ENCODE data around the gene SMIM8. TPM values are rescaled to one million over a fixed set of nuclear protein-coding genes. Genes with fewer than 3 reads are reported as not detected.
"Not testable (repeated sequence)": the region's sequence is repeated elsewhere in the genome, so short reads cannot be mapped to it uniquely, and the experiment has no call there.

Gene SMIM8, protein sequence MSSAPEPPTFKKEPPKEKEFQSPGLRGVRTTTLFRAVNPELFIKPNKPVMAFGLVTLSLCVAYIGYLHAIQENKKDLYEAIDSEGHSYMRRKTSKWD
- 6.4 and 8.0 TPM in 2 replicates for total RNA-seq (2014; rRNA removed; shearing (Covaris generic))
- 8.7 and 10.9 TPM in 2 replicates for polyA plus RNA-seq (2014; cell fraction: nucleus; rRNA removed)

DNA sequence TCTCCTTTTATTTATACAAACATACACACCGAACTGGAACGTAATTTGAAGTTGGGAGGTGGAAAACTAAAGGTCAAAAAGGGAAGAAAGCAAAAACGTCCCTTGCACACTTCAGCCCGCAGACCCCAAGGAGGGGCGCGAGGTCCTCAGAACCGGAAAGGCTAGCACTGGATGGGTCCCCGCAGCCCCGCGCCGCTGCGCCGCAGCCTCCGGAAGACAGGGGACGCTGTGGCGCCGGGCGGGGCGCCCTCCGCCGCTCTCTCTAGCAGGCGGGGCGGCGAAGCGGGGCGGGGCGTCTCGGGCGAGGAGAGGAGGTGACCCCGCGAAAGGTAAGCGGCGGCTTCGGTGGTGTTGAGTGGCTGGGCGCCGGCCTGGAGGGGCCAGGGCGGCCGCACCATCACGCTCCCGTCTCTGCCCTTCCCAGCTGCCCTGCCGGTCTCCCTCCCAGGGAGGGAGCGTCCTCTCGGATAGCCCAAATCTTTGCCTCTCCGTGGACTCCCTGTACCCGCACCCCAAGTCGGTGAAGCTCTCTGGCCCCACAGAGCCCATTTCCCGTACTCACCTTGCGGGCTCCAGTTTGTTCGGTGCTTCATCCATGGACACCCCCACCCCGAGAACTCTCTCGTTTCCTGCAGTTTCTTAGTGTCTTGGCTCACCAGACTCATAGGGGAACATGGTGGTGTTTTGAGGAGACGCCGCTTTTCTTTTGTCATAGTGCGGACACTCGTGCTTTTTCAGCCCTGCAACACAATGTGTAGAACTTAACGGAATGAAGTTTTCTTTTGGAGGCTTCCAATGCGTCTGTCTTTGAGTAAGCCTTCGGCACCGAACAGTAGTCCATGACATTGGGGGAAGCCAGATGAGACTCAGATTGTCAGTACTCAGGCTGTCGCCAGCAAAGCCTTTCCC is at the start of gene SMIM8:
SMIM8 (plus strand) TSS at position 285 of the 909 bp plus-strand sequence. CDS start 14,444 bp downstream, outside the sequence.
- DNase-seq (ENCODE audit: extremely low read depth, low read depth): peak; percentile 65

DNA sequence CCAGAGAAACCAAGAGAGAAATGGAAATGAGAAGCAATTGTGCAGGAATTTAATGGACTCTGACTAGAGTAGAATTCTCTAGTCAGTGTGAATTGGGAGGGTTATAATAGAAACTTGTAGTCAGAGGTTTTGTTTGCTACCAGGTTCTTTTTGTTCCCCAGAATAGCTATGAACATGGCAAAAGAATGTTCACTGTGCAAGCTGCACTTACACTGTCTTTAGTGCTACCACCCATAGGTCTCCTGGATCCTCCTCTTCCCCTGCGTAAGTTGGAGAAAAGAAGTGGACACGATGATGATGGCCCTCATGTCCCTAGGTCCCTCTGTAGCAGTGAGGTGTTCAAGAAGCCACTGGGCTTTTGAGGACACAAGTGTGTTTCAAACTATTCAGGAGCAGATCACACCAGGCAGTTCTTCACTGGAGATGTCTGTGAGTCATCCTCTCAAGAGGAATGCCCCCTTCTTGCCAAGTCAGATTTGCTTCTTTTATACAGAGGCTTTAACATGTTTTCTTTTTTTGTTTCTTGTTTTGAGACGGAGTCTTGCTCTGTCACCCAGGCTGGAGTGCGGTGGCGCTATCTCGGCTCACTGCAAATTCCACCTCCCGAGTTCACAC is 47.6 kb upstream of the SMIM8 start:
- DNase-seq (ENCODE audit: extremely low read depth, low read depth): no peak

DNA sequence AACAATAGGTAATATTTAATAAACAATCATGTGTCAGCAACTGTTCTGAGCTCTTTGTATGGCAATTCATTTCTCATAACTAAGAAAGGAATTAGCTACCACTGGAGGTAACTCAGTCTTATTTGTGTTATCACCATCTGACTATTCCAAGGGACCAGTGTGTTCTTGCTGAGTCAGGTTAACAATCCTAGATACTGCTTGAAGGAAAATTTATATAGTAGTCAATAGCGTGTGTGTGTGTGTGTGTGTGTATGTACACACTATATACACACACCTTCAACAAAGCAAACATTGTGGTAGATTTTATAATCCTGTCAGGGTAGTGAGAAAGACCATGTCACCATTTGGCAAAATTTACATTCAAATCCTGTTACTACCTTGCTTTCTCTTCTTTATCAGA is 45.8 kb upstream of the SMIM8 start:
- DNase-seq (ENCODE audit: extremely low read depth, low read depth): no peak

DNA sequence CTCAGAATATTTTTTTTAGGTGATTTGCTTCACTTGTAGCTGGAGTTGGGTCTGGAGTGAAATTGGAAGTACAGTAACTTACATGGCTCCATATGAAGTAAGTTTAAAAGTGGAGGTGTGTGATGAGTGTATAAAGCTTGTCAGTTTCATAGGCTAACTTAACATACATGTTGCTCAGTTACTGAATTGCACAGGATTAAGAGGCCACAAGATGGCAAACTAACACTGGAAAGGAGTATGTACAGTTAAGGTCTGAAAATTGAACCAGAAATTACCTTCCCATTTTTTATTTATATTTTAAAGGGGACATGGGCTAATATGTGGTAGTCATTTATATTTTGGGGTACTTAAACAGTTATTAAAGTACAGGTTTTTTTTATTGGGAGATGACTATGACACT is 45.3 kb upstream of the SMIM8 start:
- DNase-seq (ENCODE audit: extremely low read depth, low read depth): peak; percentile 29

DNA sequence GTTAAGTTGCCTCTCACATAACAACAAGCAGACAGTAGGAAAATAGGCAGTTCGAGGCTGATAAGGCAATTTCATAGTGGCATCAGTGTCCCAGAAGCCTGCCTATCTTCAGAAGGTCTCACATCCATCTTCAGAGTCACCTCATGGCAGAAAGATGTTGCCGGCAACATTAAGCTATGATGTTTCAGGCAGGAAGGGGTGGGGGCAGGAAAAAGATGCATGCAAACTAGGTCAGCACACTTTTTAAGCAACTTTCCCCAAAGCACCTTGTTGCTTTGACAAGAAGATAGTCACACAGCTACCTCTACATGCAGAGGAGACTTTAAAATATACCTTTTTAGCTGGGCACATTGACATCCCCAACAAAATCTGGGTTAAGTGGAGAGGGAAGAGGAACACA is 43.2 kb upstream of the SMIM8 start:
- DNase-seq (ENCODE audit: extremely low read depth, low read depth): no peak

DNA sequence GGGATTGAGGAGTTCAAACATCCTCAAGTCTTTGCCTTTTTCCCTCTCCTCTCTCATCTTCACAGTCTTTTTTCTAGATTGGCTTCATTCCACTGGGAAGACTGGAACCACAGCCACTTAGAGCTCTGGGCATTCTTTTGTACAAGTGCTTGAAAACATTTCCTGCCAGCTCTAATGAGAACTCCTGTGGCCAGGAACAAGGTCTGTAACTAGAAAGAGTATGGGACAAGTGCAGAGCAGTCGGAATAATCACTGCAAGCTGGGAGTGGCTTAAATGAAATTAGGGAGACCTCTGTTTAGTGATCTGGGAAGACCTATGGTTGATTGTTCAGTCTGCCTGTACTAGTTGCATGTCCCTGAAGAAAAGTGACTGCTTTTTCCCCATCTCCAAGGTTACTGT is 41.0 kb upstream of the SMIM8 start:
- no peak for DNase-seq (ENCODE audit: extremely low read depth, low read depth)

DNA sequence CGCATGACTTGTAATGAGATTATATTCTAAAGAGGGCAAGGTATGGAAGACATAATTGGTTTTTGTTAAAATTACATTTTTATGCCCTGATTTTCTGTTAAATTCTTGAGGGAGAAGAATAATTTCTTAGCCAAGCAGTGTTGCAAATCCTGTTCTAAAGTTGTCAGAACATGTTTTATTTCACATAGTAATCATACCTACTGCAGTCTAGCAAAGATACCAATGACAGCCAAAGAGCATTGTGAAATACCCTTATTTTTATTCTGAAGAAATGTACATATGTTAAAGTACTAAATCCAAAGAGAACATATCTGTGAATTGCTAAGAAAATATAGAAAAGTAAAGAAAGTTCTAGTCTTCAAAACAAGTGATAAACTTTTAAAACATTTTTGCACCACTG is 39.6 kb upstream of the SMIM8 start:
- no peak for DNase-seq (ENCODE audit: extremely low read depth, low read depth)

DNA sequence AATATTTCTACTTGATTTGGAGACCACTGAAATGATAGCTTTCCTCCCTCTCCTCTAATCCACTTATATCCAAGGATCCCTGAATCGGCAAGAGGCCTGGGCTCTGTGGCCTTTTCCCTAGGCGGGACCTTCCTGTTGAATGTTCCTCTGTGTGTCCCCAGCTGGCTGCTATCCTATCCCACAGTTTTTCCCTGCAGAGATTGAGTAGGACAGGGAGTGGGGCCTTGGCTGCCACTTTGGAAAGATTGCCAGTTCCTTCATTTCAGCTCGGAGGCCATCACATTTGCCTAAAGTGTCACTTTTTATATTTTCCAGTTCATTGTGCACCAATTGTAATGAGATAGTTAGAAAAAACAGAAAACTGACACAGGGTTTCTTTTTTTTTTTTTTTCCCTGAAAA is 38.9 kb upstream of the SMIM8 start:
- DNase-seq (ENCODE audit: extremely low read depth, low read depth): no peak

DNA sequence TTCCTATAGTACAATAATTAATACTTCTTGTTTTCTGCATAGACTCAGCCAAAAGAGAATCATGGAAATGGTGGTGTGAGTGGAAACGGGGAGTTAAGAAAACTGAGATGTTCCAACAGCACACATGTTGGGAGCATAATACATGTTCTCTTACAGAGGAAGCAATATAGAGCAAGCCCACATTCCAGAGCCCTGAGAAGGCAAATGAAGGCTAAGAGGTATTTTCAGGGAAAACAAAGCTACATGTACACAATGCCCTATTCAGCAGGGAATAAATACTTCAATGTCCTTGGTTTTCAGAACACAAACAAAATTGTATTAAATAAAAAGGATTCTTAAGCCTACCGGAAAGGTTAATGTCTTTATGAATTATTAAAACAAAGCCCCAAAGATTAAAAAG is 35.1 kb upstream of the SMIM8 start:
- no peak for DNase-seq (ENCODE audit: extremely low read depth, low read depth)

DNA sequence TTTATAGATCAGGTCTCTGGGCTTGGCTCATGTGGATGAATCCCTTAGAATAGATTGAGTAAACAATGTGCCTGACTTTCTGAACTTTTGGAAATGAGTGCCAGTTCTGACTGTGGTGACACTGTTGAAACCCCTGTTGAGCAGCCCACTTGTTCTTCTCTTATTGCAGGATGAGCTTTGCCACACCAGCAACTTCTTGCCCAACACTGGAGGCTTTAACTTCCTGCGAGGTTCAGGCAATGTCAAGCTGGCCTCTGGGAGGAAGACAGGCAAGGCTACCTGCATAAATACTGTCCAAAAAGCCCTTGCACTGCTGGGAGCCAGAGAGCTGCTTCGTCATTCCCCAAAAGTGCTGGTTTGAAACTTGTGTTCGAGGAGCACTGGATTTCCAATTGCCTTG is 32.8 kb upstream of the SMIM8 start:
- DNase-seq (ENCODE audit: extremely low read depth, low read depth): no peak

DNA sequence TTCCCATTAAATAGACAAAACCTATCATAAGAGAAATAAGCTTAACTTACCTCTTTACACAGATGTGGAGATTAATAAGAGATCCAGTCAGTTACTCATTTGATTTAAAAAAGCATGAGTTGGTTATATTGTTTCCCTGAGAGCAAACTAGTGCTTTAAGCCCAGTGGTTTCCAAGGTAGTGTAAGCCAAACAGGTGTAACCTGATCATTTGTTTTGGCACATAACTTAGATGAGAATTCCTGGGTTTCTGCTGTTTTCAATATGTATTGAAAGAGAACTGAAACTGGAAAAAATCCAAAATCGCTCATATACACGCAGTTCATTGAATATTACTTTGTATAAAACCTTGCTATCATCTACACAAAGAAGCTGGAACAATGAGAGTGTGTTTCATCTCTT is 30.5 kb upstream of the SMIM8 start:
- no peak for DNase-seq (ENCODE audit: extremely low read depth, low read depth)

DNA sequence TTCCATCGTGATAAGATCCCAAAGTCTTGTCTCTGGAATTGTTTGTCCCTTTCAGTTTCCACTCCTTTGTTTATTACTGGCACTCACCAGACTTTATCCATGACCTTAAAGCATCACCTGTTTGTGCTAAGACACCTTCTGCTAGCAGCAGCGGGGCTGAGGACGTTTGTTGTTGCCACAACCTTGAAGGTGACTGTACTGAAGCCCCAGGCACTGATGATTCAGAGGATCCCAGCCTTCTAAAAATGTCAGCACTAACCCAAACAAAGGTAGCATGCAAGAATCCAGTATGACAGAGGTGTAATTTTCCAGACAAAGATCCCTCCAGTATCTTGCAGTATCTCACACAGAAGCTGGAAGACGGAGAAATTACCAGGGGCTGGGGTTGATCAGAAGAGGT is 28.9 kb upstream of the SMIM8 start:
- DNase-seq (ENCODE audit: extremely low read depth, low read depth): no peak

DNA sequence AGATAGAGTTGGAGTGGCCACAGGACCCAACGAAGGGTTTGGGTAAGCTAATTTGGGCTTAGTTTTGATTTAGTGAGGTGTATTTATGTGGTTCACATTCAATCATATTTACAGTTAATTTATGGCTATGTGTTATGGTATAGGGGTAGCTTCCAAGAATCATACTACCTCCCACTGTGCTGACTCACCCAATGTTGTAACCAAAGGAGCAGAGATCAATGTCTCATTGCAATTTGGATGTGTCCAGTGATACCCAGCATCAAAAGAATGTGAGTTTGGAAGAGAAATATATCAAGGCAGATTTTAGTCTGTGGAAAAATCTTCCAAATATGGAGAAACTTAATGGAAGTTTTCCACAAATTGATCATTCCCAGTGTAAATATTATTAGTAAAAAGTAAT is 25.3 kb upstream of the SMIM8 start:
- DNase-seq (ENCODE audit: extremely low read depth, low read depth): no peak

DNA sequence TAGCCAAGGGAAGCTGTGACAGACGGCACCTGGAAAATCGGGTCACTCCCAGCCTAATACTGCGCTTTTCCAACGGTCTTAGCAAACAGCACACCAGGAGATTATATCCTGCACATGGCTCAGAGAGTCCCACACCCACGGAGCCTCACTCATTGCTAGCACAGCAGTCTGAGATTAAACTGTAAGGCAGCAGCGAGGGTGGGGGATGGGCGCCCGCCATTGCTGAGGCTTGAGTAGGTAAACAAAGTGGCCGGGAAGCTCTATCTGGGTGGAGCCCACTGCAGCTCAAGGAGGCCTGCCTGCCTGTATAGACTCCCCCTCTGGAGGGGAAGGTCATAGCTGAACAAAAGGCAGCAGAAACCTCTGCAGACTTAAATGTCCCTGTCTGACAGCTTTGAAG is 21.1 kb upstream of the SMIM8 start:
- DNase-seq (ENCODE audit: extremely low read depth, low read depth): not testable (repeated sequence)

DNA sequence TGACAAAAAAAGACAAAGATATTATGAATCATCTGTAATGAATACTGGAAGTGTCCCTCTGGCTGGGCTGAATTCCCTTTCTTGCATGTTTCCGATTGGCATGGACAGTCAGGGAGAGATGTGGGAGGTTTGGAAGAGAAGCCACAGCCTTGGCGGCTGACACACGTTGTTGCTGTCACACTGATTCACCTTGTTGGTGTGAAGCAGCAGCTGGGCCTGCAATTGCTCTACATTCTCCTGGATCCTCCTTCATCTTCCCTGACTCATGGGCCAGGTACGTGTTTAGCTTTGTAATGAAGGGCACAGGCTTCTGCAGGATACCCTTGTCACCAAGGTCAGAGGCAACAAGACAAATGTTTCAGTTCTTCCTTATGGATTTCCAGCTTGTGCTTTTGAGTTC is 13.4 kb upstream of the SMIM8 start:
- DNase-seq (ENCODE audit: extremely low read depth, low read depth): no peak

DNA sequence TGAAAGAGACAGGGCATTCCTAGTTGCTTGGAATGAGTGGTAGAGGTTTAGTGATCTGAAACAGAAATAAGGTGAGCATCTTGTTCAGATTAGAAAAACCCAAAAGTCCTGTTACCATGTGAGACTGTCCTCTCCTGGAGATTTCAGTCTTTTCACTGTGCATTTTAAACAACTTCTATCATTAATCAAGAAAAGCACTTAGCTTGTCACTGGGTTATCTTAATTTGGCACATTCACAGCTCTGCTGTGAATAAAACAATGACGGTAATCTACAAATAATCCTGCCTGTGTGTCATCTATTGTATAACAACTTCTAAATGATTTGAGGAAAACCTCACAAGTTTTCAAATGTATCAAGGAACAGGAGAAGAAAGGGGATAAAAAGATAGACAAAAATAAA is 9.5 kb upstream of the SMIM8 start:
- DNase-seq (ENCODE audit: extremely low read depth, low read depth): no peak

DNA sequence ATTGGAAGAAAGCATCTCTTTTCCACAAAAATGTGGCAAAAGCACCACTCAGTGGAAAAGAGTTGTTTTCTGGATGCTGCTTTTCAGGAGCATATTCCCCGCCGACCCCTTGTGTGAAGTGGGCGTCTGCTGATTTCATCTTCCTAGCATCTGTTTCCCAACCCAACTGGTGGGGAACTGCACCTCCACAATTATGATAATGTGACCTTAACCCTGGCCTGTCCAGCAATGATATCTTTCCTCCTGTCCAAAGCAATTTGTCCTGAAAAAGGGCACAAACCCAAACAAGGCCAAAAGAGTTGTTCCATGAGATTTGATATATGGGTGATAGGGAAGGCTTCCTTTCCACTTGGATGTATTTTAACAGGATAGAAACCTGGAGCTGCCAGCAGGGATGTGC is 7.3 kb upstream of the SMIM8 start:
- no peak for DNase-seq (ENCODE audit: extremely low read depth, low read depth)

DNA sequence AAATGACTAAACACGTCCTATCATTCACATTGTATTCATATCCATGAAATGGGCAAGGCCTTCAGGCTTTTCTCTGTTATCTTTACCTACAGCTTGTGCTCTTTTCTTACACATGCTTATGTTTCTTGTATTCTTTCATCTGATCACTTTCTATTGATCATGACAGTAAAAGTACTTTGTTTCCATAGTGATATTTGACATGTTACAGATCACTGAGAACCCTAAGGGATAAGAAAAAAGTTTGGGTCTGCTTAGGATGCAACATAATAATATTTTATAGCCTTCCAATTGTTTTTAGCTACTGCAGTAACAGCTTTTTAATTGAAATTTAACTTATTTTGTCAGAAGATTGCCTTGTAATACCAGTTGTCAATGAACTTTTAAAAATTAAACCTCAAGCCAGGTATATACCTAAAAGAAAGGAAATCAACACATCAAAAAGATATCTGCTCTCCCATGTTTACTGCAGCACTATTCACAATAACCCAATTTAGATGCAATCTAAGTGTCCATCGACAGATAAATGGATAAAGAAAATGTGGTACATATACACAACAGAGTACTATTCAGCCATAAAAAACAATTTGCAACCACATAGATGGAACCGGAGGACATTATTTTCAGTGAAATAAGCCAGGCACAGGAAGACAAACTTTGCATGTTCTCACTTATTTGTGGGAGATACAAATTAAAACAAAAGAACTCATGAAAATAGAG is 3.0 kb upstream of the SMIM8 start:
- no peak for DNase-seq (ENCODE audit: extremely low read depth, low read depth)

DNA sequence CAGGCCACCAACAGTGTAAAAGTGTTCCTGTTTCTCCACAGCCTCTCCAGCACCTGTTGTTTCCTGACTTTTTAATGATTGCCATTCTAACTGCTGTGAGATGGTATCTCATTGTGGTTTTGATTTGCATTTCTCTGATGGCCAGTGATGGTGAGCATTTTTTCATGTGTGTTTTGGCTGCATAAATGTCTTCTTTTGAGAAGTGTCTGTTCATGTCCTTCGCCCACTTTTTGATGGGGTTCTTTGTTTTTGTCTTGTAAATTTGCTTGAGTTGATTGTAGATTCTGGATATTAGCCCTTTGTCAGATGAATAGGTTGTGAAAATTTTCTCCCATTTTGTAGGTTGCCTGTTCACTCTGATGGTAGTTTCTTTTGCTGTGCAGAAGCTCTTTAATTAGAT is 1.5 kb downstream of the SMIM8 start:
- DNase-seq (ENCODE audit: extremely low read depth, low read depth): not testable (repeated sequence)

DNA sequence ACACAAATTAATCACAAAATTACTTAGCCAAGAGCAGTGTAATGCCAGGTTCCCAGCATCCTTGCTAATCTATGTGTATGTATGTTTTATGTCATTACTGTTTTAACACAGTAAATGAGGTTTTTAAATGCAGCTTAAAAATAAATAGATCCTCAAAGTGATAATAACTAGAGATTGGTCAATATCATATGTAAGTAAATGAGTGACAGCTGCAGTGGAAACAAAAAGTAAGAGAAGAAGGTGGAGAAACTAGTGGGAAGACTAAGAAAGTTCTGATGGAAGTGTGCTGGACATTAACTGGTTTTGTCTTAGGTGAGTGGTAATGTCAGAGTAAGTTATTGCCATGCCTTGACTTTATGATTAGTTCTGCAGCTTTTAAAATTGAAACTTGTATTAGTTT is 8.6 kb downstream of the SMIM8 start:
- no peak for DNase-seq (ENCODE audit: extremely low read depth, low read depth)

DNA sequence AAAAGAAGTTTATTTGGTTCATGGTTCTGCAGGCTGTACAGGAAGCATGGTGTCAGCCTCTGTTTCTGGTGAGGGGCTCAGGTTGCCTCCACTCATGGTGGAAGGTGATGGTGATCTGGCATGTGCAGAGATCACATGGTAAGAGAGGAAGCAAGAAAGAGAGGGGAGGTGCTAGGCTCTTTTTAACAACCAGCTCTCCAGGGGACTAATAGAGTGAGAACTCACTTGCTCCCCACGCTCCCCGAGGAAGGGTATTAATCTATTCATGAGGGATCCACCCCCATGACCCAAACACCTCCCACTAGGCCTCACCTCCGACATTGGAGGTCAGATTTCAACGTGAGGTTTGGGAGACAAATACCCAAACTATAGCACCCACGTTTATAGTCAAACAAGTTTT is 10.6 kb downstream of the SMIM8 start:
- no peak for DNase-seq (ENCODE audit: extremely low read depth, low read depth)
